ENCODE measurements around the gene TIGD6. TPM values are rescaled to one million over a fixed set of nuclear protein-coding genes. Genes with fewer than 3 reads are reported as not detected.

The TIGD6 gene
- total RNA-seq, 2 donors from 2014 or later = 4.7 to 11.7 TPM

DNA sequence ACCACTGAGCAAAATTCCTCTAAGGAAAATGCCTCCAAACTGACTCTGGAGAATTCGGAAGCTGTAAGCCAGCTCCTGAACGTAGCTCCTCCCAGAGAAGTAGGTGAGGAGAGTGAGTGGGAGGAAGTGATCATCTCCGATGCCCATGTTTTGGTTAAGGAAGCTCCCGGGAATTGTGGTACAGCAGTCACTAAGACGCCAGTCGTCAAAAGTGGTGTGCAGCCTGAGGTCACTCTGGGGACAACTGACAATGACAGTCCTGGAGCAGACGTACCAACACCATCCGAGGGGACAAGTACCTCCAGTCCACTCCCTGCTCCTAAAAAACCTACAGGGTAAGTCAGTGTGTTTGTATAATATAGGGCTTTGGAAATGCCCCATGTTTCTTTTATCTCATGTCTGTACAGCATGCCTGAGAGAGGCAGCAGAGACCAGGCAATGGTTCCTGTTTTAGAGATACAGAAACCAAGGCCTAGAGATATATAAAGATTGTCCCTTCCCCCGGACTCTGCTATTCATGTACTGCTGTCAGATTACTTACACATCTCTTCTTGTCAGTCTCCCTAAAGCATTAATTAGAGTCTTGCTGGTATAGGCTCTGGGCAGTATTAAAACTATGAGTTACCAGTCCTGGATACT, 24.0 kb upstream of the TIGD6 start:
- Histone ChIP-seq H3K36me3 (no peaks in the 10 kb centered on the region), H3K4me1 (replicated peaks) (no peaks in the 10 kb centered on the region), H3K4me3 (no peak overlapping the region), H3K27ac (no peak overlapping the region), H3K27me3 (replicated peaks; ENCODE audit: insufficient read depth) (no peaks in the 10 kb centered on the region), H3K9me3 (no peaks in the 10 kb centered on the region)
- WGBS = 75% methylated on average over 9 of the region's 9 CpGs
- TF ChIP-seq POLR2AphosphoS5 (IDR thresholded peaks at IDR 0.05) (no peak), POLR2A (IDR thresholded peaks at IDR 0.05) (no peak)
- TF ChIP-seq, protein P1, sequence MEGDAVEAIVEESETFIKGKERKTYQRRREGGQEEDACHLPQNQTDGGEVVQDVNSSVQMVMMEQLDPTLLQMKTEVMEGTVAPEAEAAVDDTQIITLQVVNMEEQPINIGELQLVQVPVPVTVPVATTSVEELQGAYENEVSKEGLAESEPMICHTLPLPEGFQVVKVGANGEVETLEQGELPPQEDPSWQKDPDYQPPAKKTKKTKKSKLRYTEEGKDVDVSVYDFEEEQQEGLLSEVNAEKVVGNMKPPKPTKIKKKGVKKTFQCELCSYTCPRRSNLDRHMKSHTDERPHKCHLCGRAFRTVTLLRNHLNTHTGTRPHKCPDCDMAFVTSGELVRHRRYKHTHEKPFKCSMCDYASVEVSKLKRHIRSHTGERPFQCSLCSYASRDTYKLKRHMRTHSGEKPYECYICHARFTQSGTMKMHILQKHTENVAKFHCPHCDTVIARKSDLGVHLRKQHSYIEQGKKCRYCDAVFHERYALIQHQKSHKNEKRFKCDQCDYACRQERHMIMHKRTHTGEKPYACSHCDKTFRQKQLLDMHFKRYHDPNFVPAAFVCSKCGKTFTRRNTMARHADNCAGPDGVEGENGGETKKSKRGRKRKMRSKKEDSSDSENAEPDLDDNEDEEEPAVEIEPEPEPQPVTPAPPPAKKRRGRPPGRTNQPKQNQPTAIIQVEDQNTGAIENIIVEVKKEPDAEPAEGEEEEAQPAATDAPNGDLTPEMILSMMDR (IDR thresholded peaks at IDR 0.05) = no peak
- intact Hi-C loops (cut with DNase I) = loop anchor here (10.0 kb wide), 1 partner anchor 190 kb away; no protein-coding TSS in a partner anchor
- DNase-seq (ENCODE audit: low spot score) = no peak

GRCh38 chr5:150023136-150023535, 22.7 kb upstream of the TIGD6 start:
- 88% methylated on average over 1 of the region's 1 CpG for whole genome bisulfite sequencing
- no peak overlapping the region for H3K27ac ChIP-seq
- intact Hi-C loops (cut with DNase I) = loop anchor here (10.0 kb wide), 1 partner anchor 192 kb away; no protein-coding TSS in a partner anchor
- H3K4me3 ChIP-seq = no peak overlapping the region
- TF ChIP-seq, protein P1 (IDR thresholded peaks at IDR 0.05) = no peak
- no peak for TF ChIP-seq POLR2A (IDR thresholded peaks at IDR 0.05)
- no peak for TF ChIP-seq POLR2AphosphoS5 (IDR thresholded peaks at IDR 0.05)
- no peaks in the 10 kb centered on the region for H3K27me3 ChIP-seq (replicated peaks; ENCODE audit: insufficient read depth)
- H3K9me3 ChIP-seq = no peaks in the 10 kb centered on the region
- no peaks in the 10 kb centered on the region for H3K4me1 ChIP-seq (replicated peaks)
- H3K36me3 ChIP-seq = no peaks in the 10 kb centered on the region
- DNase-seq (ENCODE audit: low spot score) = no peak

- Histone ChIP-seq H3K4me1 (replicated peaks) (no peaks in the 10 kb centered on the region), H3K27me3 (replicated peaks; ENCODE audit: insufficient read depth) (no peaks in the 10 kb centered on the region), H3K4me3 (no peak overlapping the region), H3K36me3 (no peaks in the 10 kb centered on the region), H3K27ac (peak overlapping the region; percentile 40 to 55), H3K9me3 (no peaks in the 10 kb centered on the region)
- WGBS = 82% methylated on average over 2 of the region's 2 CpGs
- no peak for TF ChIP-seq POLR2AphosphoS5 (IDR thresholded peaks at IDR 0.05)
- TF ChIP-seq, protein P1 (IDR thresholded peaks at IDR 0.05) = no peak
- TF ChIP-seq POLR2A (IDR thresholded peaks at IDR 0.05) = no peak
- DNase-seq (ENCODE audit: low spot score) = no peak
- intact Hi-C loops (cut with DNase I) = loop anchor here (10.0 kb wide), 1 partner anchor 192 kb away; no protein-coding TSS in a partner anchor
Measured at GRCh38 chr5:150022681-150023080, 22.2 kb upstream of the TIGD6 start.

DNA sequence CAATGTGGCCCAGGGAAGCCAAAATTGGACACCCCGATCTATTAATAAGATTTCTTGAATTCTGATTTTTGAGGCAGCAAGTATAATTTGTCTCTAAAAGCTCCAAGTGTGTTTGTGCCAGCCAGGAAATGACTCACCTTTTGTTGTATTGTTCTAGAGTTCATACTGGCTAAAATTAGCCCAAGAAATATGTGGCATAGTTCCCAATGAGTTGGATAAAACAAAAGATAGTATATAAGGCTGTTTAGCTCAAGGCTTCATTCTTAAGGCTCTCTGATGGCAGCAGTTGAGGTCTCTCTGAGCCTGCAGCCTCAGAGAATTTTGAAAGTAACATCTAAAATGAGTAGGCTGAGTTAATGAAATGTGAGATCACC, 21.7 kb upstream of the TIGD6 start:
- Histone ChIP-seq H3K4me1 (replicated peaks) (peaks cover 3% of the 10 kb centered on the region), H3K9me3 (no peaks in the 10 kb centered on the region), H3K27ac (peak overlapping the region; percentile 40 to 55), H3K27me3 (replicated peaks; ENCODE audit: insufficient read depth) (no peaks in the 10 kb centered on the region), H3K36me3 (no peaks in the 10 kb centered on the region), H3K4me3 (no peak overlapping the region)
- intact Hi-C loops (cut with DNase I) = loop anchor here (10.0 kb wide), 1 partner anchor 193 kb away; no protein-coding TSS in a partner anchor
- no peak for TF ChIP-seq POLR2A (IDR thresholded peaks at IDR 0.05)
- peak; percentile 8 for TF ChIP-seq POLR2AphosphoS5 (IDR thresholded peaks at IDR 0.05)
- TF ChIP-seq, protein P1 (IDR thresholded peaks at IDR 0.05) = no peak
- 26% methylated on average over 1 of the region's 1 CpG for WGBS
- DNase-seq (ENCODE audit: low spot score) = peak; percentile 21

All from prostate gland (tissue), 2 donors.